ENCODE results near the gene NMD3. TPM values are rescaled to one million over a fixed set of nuclear protein-coding genes. Genes with fewer than 3 reads are reported as not detected.

Gene NMD3
- polyA plus RNA-seq, 1 donor from 2014 or later: 25.3 TPM

DNA sequence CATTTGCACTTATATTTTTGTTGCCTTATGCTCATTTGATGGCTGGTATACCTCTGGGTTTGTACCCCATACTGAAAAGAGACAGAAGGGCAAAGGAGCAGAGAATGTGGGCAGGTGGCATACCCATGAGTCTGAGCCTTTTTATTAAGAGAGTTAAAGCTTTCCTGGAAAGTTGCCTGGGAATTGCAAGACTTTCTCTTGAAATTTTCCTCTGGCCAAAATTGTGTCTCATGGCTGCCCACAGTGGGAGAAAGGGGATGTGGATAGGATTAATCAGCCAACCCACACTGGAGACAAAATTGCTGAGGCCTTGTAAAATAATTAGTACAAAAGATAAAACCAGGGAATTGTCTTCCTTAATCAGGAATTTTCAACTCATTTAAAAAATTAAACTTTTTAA, 8.2 kb upstream of the NMD3 start:
- H3K27ac ChIP-seq (ENCODE audit: low read length): no peak overlapping the region

DNA sequence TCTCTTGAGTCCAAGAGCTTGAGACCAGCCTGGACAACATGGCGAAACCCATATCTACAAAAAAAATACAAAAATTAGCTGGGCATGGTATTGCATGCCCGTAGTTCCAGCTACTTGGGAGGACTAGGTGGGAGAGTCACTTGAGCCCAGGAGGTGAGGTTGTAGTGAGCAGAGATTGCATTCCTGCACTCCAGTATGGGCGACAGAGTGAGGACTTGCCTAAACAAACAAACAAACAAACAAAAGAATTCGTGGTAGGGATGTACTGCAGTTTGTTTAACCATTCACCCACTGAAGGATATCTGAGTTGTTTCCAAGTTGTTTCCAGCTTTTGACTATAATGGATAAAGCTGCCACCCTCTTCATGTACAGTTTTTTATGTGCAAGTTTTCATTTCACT, 7.5 kb upstream of the NMD3 start:
- H3F3A ChIP-seq (ENCODE audit: insufficient read depth, low read length, poor library complexity, severe bottlenecking): no peaks in the 10 kb centered on the region
- H3K9me3 ChIP-seq (ENCODE audit: low read length): no peaks in the 10 kb centered on the region
- TF ChIP-seq MXI1 (conservative IDR thresholded peaks at IDR 0.05; ENCODE audit: poor library complexity, severe bottlenecking): no peak
- TF ChIP-seq TAF1 (IDR thresholded peaks at IDR 0.05; ENCODE audit: low read depth): no peak
- TF ChIP-seq RAD21 (conservative IDR thresholded peaks at IDR 0.05): no peak
- no peak for TF ChIP-seq EZH2 (IDR thresholded peaks at IDR 0.05; ENCODE audit: borderline replicate concordance, insufficient read depth, low read length, poor library complexity, severe bottlenecking)
- no peak for TF ChIP-seq POLR2AphosphoS5 (IDR thresholded peaks at IDR 0.05)
- no peak for TF ChIP-seq EP300 (conservative IDR thresholded peaks at IDR 0.05; ENCODE audit: poor library complexity, severe bottlenecking)
- TF ChIP-seq, protein P1, sequence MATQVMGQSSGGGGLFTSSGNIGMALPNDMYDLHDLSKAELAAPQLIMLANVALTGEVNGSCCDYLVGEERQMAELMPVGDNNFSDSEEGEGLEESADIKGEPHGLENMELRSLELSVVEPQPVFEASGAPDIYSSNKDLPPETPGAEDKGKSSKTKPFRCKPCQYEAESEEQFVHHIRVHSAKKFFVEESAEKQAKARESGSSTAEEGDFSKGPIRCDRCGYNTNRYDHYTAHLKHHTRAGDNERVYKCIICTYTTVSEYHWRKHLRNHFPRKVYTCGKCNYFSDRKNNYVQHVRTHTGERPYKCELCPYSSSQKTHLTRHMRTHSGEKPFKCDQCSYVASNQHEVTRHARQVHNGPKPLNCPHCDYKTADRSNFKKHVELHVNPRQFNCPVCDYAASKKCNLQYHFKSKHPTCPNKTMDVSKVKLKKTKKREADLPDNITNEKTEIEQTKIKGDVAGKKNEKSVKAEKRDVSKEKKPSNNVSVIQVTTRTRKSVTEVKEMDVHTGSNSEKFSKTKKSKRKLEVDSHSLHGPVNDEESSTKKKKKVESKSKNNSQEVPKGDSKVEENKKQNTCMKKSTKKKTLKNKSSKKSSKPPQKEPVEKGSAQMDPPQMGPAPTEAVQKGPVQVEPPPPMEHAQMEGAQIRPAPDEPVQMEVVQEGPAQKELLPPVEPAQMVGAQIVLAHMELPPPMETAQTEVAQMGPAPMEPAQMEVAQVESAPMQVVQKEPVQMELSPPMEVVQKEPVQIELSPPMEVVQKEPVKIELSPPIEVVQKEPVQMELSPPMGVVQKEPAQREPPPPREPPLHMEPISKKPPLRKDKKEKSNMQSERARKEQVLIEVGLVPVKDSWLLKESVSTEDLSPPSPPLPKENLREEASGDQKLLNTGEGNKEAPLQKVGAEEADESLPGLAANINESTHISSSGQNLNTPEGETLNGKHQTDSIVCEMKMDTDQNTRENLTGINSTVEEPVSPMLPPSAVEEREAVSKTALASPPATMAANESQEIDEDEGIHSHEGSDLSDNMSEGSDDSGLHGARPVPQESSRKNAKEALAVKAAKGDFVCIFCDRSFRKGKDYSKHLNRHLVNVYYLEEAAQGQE (IDR thresholded peaks at IDR 0.05; ENCODE audit: borderline replicate concordance): no peak
- TF ChIP-seq, protein P2, sequence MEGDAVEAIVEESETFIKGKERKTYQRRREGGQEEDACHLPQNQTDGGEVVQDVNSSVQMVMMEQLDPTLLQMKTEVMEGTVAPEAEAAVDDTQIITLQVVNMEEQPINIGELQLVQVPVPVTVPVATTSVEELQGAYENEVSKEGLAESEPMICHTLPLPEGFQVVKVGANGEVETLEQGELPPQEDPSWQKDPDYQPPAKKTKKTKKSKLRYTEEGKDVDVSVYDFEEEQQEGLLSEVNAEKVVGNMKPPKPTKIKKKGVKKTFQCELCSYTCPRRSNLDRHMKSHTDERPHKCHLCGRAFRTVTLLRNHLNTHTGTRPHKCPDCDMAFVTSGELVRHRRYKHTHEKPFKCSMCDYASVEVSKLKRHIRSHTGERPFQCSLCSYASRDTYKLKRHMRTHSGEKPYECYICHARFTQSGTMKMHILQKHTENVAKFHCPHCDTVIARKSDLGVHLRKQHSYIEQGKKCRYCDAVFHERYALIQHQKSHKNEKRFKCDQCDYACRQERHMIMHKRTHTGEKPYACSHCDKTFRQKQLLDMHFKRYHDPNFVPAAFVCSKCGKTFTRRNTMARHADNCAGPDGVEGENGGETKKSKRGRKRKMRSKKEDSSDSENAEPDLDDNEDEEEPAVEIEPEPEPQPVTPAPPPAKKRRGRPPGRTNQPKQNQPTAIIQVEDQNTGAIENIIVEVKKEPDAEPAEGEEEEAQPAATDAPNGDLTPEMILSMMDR (IDR thresholded peaks at IDR 0.05; ENCODE audit: poor library complexity, severe bottlenecking): no peak
- no peak for TF ChIP-seq SMC3 (conservative IDR thresholded peaks at IDR 0.05; ENCODE audit: poor library complexity)
- no peak overlapping the region for H3K4me2 ChIP-seq (ENCODE audit: low read length)
- H3K79me2 ChIP-seq (replicated peaks; ENCODE audit: insufficient read depth, low read length): no peaks in the 10 kb centered on the region
- no peak overlapping the region for H3K27ac ChIP-seq (ENCODE audit: low read length)
- H3K9me2 ChIP-seq (ENCODE audit: insufficient read depth, low read length): no peaks in the 10 kb centered on the region
- H3K36me3 ChIP-seq (ENCODE audit: insufficient read depth, low read length): no peaks in the 10 kb centered on the region
- H4K20me1 ChIP-seq (ENCODE audit: insufficient read depth): no peaks in the 10 kb centered on the region
- H3K9ac ChIP-seq (ENCODE audit: low read length): no peak overlapping the region
- H3K27me3 ChIP-seq (ENCODE audit: insufficient read depth, low read depth, low read length): no peaks in the 10 kb centered on the region
- H2AFZ ChIP-seq (ENCODE audit: low read depth, low read length): no peak overlapping the region
- no peak overlapping the region for H3K4me3 ChIP-seq (ENCODE audit: low read length)

More for the DNA sequence above, 8.2 kb upstream of the NMD3 start:
- no peak for TF ChIP-seq MXI1 (conservative IDR thresholded peaks at IDR 0.05; ENCODE audit: poor library complexity, severe bottlenecking)
- no peak for TF ChIP-seq TAF1 (IDR thresholded peaks at IDR 0.05; ENCODE audit: low read depth)
- TF ChIP-seq EP300 (conservative IDR thresholded peaks at IDR 0.05; ENCODE audit: poor library complexity, severe bottlenecking): no peak
- no peak for TF ChIP-seq POLR2AphosphoS5 (IDR thresholded peaks at IDR 0.05)
- TF ChIP-seq, protein P2 (IDR thresholded peaks at IDR 0.05; ENCODE audit: poor library complexity, severe bottlenecking): no peak
- no peak for TF ChIP-seq EZH2 (IDR thresholded peaks at IDR 0.05; ENCODE audit: borderline replicate concordance, insufficient read depth, low read length, poor library complexity, severe bottlenecking)
- no peaks in the 10 kb centered on the region for H3K9me3 ChIP-seq (ENCODE audit: low read length)
- no peaks in the 10 kb centered on the region for H3K9me2 ChIP-seq (ENCODE audit: insufficient read depth, low read length)
- no peak overlapping the region for H3K4me2 ChIP-seq (ENCODE audit: low read length)
- H3K4me3 ChIP-seq (ENCODE audit: low read length): no peak overlapping the region
- no peaks in the 10 kb centered on the region for H3K79me2 ChIP-seq (replicated peaks; ENCODE audit: insufficient read depth, low read length)
- no peak overlapping the region for H3K9ac ChIP-seq (ENCODE audit: low read length)
- H2AFZ ChIP-seq (ENCODE audit: low read depth, low read length): no peak overlapping the region
- H3K36me3 ChIP-seq (ENCODE audit: insufficient read depth, low read length): no peaks in the 10 kb centered on the region
- no peaks in the 10 kb centered on the region for H3F3A ChIP-seq (ENCODE audit: insufficient read depth, low read length, poor library complexity, severe bottlenecking)
- no peaks in the 10 kb centered on the region for H4K20me1 ChIP-seq (ENCODE audit: insufficient read depth)
- H3K27me3 ChIP-seq (ENCODE audit: insufficient read depth, low read depth, low read length): no peaks in the 10 kb centered on the region

Measured in neural cell (in vitro differentiated cells).